Hematopoietic multipotent progenitor cell treated with erythropoietin and hydrocortisone succinate and interleukin-3 and kit ligand, for 6 days (in vitro differentiated cells): ENCODE data around the gene MAGI3.
"Not testable (repeated sequence)": the region's sequence is repeated elsewhere in the genome, so short reads cannot be mapped to it uniquely, and the experiment has no call there.

Experiments used
- DNase-seq: peaks from one replicate; pipeline ENCODE4 v3.0.0-alpha.2; 2015

The MAGI3 gene

GRCh38 chr1:113451710-113452109, 61.4 kb downstream of the MAGI3 start:
- no peak for DNase-seq

- peak; percentile 68 for DNase-seq
Measured at GRCh38 chr1:113452921-113453770, 62.8 kb downstream of the MAGI3 start.

GRCh38 chr1:113453771-113454083, 63.4 kb downstream of the MAGI3 start:
- DNase-seq, result peak; percentile 13

DNA sequence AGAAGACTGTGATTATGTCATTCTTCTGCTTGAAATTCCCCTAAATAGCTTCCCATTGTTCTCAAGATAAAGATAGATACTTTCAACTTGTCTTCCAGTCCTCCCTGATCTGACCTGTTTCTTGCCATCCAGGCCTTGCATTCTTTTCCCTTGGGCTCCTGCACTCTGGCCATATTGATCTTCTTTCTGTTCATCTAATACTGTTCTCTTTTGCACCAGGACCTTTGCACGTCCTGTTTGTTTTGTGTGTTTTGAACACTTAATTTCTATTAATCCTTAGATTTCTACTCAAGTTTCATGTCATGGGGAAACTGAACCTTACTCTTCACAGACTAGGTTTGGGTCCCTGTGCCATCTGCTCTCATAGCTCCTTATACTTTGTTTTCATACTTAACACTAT, 65.1 kb downstream of the MAGI3 start:
- DNase-seq, result no peak

DNA sequence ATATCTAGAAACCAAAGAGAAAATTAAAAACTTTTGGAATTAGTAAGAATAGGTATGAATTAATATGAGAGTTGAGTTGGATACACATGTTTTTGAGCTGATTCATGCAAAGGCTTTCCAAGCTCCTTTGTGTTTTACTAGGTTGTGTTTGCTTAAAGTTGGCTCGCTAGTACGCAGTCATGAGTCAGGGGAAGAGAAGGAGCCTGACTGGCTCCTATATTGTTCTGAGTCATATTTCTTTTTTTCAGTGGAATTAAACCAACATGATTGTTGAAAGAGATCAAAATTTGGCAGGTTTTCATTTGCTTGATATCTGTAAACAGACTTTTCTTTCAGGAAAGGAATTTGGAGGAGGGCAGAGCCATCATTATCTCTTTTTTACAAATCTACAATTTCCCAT, 66.7 kb downstream of the MAGI3 start:
- DNase-seq, result no peak

DNA sequence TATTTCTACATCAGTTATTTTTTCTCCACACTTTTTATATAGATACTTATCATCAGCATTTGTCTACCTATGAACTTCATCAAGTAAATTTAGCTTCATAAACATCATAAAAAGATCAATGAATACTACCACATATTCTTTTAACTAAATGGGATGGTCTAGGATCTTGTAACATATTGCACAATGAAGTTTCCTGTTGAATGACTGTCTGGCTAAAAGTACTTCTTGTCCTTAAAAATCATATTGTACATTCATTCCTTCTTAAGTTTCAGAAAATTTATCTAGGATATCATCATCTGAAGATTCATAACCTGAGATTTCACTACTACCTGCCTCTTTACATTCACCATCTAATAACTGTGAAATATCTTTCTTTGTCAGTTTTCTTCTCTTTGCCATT, 69.0 kb downstream of the MAGI3 start:
- no peak for DNase-seq

GRCh38 chr1:113467991-113468390, 77.7 kb downstream of the MAGI3 start:
- DNase-seq, result no peak

- DNase-seq, result not testable (repeated sequence)
Measured at GRCh38 chr1:113478427-113479195, 88.3 kb downstream of the MAGI3 start.

GRCh38 chr1:113479713-113480676, 89.7 kb downstream of the MAGI3 start:
- DNase-seq, result no peak

DNA sequence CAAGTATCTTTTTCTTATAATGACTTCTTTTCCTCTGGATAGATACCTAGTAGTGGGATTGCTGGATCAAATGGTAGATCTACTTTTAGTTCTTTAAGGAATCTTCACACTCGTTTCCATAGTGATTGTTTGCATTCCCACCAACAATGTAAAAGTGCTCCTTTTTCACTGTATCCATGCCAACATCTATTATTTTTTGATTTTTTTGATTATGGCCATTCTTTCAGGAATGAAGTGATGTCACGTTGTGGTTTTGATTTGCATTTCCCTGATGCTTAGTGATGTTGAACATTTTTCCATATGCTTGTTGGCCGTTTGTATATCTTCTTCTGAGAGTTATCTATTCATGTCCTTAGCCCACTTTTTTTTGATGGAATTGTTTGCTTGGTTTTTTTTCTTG, 94.8 kb downstream of the MAGI3 start:
- DNase-seq, result not testable (repeated sequence)

DNA sequence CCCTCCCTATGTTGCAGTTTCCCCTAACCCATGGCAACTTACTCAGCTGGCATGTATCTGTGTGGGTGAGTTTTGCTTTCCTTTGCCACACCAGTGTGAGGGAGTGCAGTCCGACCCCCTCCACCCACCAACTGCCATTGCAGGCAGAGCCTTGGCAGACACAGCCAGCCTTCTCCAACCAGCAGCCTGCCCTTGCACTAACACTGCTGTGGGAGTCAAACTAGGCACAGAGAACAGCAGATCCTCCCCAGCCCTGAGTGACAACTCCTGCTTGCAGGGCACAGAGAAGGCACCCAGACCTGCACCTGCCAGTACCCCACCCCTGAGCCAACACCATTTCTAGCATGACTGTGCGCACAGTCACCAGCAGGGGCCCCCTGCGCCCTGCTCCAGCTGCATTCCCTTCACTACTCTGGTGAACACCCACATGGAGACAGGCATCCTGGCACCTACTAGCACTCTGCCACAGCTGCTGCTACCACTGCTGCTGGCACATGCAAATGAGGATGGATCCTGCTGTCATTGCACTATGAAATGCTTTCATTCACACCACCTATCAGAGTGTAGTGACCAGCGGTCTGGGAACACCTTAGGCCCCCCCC, 98.4 kb downstream of the MAGI3 start:
- peak; percentile 2 for DNase-seq

GRCh38 chr1:113490384-113490783, 100.1 kb downstream of the MAGI3 start:
- DNase-seq, result no peak

GRCh38 chr1:113493533-113493932, 103.2 kb downstream of the MAGI3 start:
- no peak for DNase-seq

- DNase-seq, result no peak
Measured at GRCh38 chr1:113505357-113505756, 115.0 kb downstream of the MAGI3 start.

DNA sequence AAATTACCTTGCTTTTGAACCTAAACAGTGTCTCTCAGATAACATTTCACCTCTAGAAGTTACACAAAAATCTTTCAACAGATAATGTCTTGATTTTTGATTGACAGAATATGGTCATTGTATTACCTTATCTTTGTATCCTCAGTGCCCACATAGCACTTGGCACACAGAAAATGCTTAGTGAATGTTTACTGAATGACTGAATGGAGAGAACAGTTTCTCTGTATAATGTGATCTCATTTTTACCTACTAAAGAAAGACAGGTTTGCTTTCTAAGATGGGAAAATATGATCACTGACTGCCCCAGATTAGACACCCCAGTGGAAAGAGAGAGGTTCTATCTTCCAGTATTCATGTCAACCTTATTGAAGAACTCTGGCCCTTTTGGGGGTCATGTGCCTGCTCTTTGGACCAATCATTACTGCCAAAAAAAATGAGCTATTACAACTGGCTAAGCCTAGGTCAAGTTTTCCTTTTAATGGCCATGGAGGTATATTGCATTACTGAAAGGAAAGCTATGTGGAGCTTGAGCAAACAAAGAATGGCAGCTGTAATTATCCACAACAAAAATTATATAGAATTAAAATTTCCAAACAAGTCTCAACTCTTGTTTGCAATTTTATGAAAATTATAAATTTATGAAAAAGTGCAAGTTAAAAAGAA, 117.4 kb downstream of the MAGI3 start:
- DNase-seq, result no peak

DNA sequence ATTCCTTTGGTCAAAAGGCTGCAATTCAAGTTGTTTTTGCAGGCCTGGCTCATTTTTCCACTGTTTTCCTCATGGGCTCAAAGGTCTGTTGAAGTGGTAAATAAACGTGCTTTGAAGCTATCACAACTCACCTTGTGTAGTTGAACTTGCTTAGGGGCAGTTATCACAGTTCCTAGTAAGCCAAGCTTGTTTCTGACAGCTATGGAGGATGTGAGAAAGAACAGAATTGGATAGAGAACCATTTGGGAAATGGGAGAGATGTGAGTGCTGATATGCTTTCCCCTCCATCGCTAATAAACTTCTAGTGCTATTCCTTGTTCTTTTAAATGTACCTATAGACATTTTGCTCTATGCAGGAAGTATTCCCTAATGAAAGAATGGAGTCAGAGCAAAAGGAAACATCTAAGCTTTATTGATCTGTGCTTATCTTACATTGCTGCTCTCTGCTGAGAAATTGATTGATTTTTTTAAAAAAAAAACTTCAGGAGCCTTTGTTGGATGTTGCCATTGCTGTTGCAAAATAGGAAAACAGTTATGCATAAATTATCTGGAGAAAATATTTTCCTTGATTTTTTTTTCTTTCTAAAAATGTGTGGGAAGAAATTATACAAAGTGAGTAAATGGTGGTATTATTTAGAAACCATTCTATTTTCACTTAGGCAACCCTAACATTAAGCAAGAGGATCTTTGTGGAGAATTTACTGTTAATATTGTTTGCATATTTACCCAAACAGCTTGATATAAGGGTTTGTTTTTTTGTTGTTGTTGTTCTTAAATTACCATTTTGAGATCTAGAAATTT, 118.2 kb downstream of the MAGI3 start:
- no peak for DNase-seq

- not testable (repeated sequence) for DNase-seq
Measured at GRCh38 chr1:113509766-113510165, 119.5 kb downstream of the MAGI3 start.

DNA sequence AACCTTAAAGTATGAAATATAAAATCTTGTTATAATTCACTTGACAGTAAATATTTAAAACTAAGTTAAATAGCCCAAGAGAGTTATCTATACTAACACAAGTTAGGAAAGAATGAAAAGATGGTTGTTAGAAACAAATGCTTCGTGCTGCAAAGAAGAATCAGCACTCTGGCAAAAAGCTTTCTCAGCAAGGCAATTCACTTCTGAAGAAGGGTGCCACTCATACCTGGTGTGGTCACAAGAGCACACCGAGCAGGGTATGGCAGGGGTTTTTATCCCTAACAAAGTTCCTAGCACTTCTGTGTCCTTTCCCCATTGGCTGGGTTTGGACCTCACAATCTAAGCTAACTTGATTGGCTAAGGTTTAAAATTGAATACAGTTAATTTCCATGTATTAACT, 121.0 kb downstream of the MAGI3 start:
- no peak for DNase-seq

DNA sequence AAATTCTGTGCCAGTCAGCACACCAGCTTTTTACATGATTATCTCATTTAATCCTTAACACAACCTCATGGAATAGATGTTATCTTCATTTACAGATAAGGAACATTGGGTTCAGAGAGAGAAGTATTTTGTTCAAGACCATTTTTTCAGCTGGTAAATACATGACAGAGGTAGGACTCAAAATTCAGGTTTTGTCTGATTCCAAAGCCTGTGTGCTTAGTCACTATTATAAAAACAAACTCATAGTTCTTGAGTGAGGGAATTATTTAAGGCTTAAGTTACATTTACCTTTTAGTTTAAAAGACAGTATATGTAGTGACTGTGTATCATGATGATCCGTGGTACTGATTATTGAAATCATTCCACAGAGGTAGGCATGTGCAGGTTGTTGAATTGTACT, 125.2 kb downstream of the MAGI3 start:
- DNase-seq, result no peak

DNA sequence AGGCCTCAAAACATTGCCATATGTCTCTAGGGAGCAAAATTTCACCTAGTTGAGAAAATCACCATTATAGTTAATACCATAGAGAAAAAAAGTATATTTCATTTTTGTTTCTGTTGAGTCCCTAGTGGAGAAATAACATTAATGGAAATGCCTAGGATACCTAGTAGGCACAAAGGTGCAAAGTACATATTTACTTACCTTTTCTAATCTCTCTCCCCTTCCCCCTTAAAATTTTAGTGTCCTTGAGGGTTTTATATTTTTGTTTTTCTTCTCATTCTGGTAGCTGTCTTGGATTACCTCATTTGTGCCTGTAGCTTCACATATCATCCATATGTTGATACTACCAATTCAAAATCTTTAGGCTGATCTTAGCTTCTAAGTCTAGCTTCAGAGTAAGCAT, 127.0 kb downstream of the MAGI3 start:
- no peak for DNase-seq

DNA sequence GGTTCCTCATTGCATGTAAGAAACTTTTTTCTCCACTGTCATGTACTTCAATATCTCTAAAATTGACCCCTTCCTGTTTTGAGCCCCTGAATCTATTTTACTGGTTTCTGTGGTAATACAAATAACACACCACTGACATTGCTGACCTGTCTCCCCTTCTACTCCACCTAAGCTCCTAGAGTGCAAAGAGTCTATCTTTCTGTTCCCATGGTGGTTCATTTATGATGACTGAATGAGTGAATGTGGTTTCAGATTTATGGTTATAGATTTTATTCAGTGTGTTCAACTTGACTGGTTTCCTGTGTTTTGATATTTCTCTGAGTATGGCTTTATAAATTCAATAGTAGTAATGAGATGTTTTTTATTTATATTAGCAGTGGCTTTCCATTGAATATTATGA, 127.7 kb downstream of the MAGI3 start:
- no peak for DNase-seq
